ENCODE data around the gene LRSAM1.

LRSAM1 gene

DNA sequence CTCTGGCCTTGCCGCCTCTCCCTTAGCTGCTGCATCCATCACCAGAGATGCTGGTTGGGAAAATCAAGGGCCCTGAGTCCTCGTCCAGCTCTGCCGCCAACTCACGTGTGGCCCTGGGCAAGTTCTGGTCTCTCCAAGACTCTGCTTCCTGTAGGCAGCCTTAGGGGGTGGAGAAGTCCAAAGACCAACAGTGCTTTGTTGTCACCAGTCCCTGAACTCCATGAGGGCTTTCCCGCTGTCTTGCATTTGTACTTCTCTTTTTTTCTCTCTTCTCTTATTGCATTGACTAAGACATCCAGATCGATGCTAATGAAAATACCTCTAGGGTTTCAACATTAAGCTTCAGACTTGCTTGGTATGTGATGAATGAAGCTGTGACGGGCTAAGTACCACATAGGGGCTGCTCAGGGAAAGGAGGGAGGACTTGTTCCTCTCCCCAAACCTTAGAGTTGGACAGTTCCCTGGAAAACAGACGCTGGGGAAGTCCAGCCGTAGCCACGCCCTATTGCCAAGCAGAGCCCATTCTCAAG is 97.1 kb downstream of the LRSAM1 start:
- TF ChIP-seq POLR2AphosphoS5 (IDR thresholded peaks at IDR 0.05; ENCODE audit: low read depth, low read length) (no peak), FOXP2 (optimal IDR thresholded peaks at IDR 0.05; ENCODE audit: borderline replicate concordance, extremely low read depth, extremely low read length, insufficient read depth) (no peak), SIN3A (IDR thresholded peaks at IDR 0.05; ENCODE audit: borderline replicate concordance, insufficient read depth, low read length) (no peak), TAF1 (IDR thresholded peaks at IDR 0.05; ENCODE audit: borderline replicate concordance, insufficient read depth, low read length) (no peak)
- TF ChIP-seq, protein P1, sequence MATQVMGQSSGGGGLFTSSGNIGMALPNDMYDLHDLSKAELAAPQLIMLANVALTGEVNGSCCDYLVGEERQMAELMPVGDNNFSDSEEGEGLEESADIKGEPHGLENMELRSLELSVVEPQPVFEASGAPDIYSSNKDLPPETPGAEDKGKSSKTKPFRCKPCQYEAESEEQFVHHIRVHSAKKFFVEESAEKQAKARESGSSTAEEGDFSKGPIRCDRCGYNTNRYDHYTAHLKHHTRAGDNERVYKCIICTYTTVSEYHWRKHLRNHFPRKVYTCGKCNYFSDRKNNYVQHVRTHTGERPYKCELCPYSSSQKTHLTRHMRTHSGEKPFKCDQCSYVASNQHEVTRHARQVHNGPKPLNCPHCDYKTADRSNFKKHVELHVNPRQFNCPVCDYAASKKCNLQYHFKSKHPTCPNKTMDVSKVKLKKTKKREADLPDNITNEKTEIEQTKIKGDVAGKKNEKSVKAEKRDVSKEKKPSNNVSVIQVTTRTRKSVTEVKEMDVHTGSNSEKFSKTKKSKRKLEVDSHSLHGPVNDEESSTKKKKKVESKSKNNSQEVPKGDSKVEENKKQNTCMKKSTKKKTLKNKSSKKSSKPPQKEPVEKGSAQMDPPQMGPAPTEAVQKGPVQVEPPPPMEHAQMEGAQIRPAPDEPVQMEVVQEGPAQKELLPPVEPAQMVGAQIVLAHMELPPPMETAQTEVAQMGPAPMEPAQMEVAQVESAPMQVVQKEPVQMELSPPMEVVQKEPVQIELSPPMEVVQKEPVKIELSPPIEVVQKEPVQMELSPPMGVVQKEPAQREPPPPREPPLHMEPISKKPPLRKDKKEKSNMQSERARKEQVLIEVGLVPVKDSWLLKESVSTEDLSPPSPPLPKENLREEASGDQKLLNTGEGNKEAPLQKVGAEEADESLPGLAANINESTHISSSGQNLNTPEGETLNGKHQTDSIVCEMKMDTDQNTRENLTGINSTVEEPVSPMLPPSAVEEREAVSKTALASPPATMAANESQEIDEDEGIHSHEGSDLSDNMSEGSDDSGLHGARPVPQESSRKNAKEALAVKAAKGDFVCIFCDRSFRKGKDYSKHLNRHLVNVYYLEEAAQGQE (IDR thresholded peaks at IDR 0.05; ENCODE audit: insufficient read depth in 1 of 2, low read depth in 2 of 2, low read length in 2 of 2) = no peak

- TF ChIP-seq POLR2AphosphoS5 (IDR thresholded peaks at IDR 0.05; ENCODE audit: low read depth, low read length) = no peak
- no peak for TF ChIP-seq FOXP2 (optimal IDR thresholded peaks at IDR 0.05; ENCODE audit: borderline replicate concordance, extremely low read depth, extremely low read length, insufficient read depth)
- TF ChIP-seq TAF1 (IDR thresholded peaks at IDR 0.05; ENCODE audit: borderline replicate concordance, insufficient read depth, low read length) = no peak
- TF ChIP-seq, protein P1 (IDR thresholded peaks at IDR 0.05; ENCODE audit: insufficient read depth in 1 of 2, low read depth in 2 of 2, low read length in 2 of 2) = no peak
- TF ChIP-seq SIN3A (IDR thresholded peaks at IDR 0.05; ENCODE audit: borderline replicate concordance, insufficient read depth, low read length) = no peak
Observed at GRCh38 chr9:127549218-127549617, 97.9 kb downstream of the LRSAM1 start.

DNA sequence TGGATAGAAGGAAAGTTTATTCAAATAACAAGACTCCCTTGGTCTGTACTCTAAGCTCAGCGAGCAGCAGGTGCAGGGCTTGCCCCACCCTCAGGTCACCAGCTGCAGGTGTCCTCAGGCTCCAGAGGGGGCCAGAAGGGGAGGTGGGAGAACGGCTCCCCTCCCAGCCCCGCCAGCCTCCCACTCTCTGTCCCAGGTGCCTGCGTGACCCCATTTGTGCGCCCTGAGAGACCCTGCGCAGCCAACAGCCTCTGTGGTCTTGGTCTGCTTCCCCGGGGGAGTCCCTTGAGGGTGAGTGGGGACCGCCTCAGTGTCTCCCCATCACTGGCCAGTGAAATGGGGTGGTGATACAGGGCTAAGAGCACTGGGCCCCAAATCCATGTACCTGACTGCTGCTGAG is 98.4 kb downstream of the LRSAM1 start:
- no peak for TF ChIP-seq TAF1 (IDR thresholded peaks at IDR 0.05; ENCODE audit: borderline replicate concordance, insufficient read depth, low read length)

DNA sequence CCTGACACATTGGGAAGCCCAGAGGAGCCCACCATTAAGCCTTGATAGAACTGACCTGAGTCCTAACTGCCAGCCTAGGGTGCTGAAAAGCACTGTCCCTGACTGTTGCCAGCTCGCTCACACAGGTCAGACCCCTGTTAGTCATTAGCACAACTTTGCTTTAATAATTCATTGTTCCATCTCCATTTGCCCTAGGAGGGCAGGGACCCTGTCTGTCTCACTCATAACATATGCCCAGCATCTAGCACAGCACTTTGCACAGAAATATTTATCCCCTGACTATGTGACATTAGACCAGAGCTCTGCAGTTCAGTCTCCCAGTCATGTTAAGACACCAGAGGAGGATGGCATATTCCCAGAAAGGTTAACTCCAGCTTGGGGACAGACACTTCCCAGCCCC is 99.0 kb downstream of the LRSAM1 start:
- TF ChIP-seq SIN3A (IDR thresholded peaks at IDR 0.05; ENCODE audit: borderline replicate concordance, insufficient read depth, low read length) (no peak), TAF1 (IDR thresholded peaks at IDR 0.05; ENCODE audit: borderline replicate concordance, insufficient read depth, low read length) (no peak), FOXP2 (optimal IDR thresholded peaks at IDR 0.05; ENCODE audit: borderline replicate concordance, extremely low read depth, extremely low read length, insufficient read depth) (no peak), POLR2AphosphoS5 (IDR thresholded peaks at IDR 0.05; ENCODE audit: low read depth, low read length) (no peak)
- TF ChIP-seq, protein P1 (IDR thresholded peaks at IDR 0.05; ENCODE audit: insufficient read depth in 1 of 2, low read depth in 2 of 2, low read length in 2 of 2) = no peak

DNA sequence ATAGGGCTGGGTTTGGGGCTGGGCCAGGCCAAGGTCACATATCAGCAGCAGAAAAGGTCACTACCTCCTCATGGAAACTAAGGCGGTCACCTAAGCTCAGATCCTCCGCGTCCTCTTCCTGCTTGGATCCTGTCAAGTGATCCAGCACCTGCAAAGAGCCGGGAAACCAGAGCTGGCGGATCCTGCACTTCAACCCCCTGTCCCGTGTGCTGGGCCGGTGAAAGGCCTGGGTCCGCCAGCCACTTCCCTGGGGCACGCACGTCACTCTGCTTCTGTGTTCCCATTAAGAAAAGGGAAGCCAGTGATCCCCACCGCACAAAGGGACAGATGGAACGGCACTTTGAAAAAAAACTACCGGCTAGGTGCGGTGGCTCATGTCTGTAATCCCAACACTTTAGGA is 99.4 kb downstream of the LRSAM1 start:
- no peak for TF ChIP-seq POLR2AphosphoS5 (IDR thresholded peaks at IDR 0.05; ENCODE audit: low read depth, low read length)
- no peak for TF ChIP-seq FOXP2 (optimal IDR thresholded peaks at IDR 0.05; ENCODE audit: borderline replicate concordance, extremely low read depth, extremely low read length, insufficient read depth)
- no peak for TF ChIP-seq TAF1 (IDR thresholded peaks at IDR 0.05; ENCODE audit: borderline replicate concordance, insufficient read depth, low read length)
- TF ChIP-seq, protein P1 (IDR thresholded peaks at IDR 0.05; ENCODE audit: insufficient read depth in 1 of 2, low read depth in 2 of 2, low read length in 2 of 2) = no peak
